Retinal pigment epithelial cell (primary cell): ENCODE results near the gene RCAN2.
"Not testable (repeated sequence)": the region's sequence is repeated elsewhere in the genome, so short reads cannot be mapped to it uniquely, and the experiment has no call there.

Experiments
- DNase-seq: peaks from one replicate; pipeline ENCODE4 v3.0.0-alpha.2; 2010; ENCODE audit warnings: low read depth
- H3K4me3 ChIP-seq: 2 replicates; pipeline ENCODE4 v1.5.1; 2011; ENCODE audit warnings: mild to moderate bottlenecking, low read length, control low read depth, moderate library complexity
- TF ChIP-seq, protein P1 (sequence below): conservative IDR thresholded peaks from 2 replicates; pipeline ENCODE4 v1.5.1; 2011; ENCODE audit warnings: low read depth, low read length, control low read depth, inconsistent platforms

Gene RCAN2

DNA sequence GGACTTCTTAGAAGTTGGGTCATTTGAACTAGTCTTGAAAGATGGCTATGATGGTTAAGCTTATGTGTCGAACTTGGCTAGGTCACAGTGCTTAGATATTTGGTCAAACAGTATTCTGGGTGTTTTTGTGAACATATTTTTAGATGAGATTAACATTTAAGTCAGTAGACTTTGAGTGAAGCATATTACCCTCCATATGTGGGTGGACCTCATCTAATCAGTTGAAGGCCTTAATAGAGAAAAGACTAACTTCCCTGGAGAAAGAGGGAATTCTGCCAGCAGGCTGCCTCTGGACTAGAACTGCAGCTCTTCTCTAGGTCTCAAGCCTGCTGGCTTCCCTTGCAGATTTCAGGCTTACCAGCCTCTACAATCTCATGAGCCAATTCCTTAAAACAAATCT, 76.9 kb downstream of the RCAN2 start:
- DNase-seq = no peak
- no peak overlapping the region for H3K4me3 ChIP-seq
- TF ChIP-seq, protein P1, sequence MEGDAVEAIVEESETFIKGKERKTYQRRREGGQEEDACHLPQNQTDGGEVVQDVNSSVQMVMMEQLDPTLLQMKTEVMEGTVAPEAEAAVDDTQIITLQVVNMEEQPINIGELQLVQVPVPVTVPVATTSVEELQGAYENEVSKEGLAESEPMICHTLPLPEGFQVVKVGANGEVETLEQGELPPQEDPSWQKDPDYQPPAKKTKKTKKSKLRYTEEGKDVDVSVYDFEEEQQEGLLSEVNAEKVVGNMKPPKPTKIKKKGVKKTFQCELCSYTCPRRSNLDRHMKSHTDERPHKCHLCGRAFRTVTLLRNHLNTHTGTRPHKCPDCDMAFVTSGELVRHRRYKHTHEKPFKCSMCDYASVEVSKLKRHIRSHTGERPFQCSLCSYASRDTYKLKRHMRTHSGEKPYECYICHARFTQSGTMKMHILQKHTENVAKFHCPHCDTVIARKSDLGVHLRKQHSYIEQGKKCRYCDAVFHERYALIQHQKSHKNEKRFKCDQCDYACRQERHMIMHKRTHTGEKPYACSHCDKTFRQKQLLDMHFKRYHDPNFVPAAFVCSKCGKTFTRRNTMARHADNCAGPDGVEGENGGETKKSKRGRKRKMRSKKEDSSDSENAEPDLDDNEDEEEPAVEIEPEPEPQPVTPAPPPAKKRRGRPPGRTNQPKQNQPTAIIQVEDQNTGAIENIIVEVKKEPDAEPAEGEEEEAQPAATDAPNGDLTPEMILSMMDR = no peak

DNA sequence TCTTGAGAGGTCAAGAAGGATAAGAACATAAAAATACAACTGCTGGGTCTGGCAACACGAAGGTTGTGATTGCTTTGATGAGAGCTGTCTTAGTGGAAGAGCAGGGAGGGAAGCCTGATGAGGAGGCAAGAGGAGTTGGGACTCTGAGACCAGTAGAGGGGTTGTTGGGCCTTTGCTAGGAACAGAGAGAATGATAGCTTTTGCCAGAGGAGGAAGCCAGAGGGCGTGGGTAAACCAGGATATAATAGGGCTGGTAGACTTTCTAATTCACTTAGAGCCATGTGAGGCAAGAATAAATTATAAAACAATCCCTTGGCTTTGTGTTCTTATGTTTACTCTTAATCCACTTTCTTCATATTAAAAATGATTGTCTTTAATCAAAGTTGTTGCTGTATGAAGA, 78.6 kb downstream of the RCAN2 start:
- TF ChIP-seq, protein P1 = no peak
- H3K4me3 ChIP-seq = no peak overlapping the region
- DNase-seq = no peak

DNA sequence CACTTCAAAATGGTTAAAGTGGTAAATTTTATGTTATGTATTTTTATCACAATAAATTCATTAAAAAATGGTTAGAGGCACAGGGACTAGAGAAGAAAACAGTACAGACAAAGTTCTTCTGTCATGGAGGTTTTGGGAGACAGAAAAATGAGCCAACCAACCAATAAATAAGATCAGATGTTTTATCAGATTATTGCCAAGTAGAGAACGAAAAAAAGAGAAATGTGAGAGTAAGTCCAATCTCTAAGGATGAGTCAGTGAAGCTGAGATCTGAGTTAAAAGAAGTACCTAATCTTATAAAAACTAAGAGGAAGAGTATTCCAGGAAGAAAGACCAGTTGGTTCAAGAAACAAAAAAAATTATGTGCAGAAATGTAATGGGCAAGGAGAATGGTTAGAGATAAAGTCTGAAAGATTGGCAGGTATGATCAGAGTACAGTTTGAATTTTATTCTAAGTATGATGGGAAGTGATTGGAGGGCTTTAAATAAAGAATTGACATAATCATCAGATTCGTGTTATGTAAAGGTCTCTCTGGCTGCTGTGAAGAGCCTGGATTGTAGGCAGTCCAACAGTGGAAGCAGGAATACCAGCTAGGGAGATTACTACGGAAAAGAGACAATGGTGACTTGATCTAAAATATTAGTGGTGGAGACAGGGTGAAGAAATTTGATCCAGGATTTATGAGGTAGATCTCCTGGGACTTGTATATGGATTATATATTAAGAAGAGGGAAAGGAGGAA, 79.6 kb downstream of the RCAN2 start:
- TF ChIP-seq, protein P1 = no peak
- H3K4me3 ChIP-seq = no peak overlapping the region
- no peak for DNase-seq

DNA sequence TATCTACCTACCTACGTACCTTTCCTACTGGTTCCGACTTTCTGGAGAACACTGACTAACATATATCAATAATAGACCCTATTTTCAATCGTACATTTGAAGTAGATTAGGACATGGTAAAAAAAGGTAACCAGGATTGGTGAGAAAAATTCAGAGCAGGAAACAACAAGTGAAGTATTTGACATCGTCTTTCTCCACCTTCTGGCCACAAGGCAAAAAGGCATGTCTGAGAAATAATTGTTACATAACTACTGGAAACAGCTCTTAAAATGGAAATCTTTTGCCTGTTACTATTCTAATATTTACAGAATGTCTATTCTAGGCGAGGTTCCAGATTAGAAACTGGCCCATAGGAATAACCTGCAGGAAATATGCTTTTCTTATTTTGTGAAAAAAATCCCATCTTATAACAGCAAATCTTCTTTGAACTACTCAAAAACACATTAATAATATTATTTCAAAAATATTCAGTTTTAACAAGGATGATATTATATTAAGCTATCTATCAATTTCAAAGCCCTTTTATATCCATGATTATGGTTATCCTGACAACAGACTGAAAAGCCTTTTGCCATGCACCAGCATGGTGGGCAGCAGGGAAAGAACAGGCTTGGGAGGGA, 80.8 kb downstream of the RCAN2 start:
- H3K4me3 ChIP-seq = no peak overlapping the region
- TF ChIP-seq, protein P1 = peak; percentile 66
- peak; percentile 10 for DNase-seq

DNA sequence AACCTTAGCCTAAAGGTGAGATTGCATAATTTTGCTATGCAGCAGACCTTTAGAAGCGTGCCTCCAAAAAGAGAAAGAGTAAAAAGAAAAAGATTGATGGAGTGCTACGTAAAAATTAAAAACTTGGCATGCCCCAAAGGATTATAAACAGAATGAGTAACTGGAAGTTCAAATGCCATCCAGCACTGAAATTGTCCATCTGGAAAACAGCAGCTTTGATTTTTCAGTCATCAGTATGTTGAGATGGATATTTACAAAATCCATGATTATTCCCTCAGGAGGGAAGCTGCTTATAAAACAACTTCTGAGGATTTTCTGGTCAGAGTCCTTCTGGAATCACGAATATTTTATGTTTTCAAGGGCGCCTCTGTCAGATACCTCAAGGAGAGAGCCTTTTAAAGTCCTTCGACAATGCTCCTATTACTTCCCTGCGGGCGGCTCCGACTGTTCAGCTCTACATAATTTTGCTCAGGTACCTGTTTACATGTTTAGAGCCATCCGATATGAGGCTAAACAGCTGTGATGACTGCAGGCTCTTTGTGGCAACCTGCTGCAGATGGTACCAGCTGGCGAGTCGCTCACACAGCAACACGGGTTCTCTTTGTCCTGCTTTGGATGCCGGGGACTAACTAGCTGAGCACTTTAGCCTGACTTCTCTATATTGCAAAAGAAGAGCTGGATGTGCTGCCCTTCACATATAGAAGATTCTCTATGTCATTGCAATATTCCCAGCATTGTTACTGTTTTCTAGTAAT, 83.3 kb downstream of the RCAN2 start:
- TF ChIP-seq, protein P1 = no peak
- DNase-seq = no peak
- H3K4me3 ChIP-seq = no peak overlapping the region

DNA sequence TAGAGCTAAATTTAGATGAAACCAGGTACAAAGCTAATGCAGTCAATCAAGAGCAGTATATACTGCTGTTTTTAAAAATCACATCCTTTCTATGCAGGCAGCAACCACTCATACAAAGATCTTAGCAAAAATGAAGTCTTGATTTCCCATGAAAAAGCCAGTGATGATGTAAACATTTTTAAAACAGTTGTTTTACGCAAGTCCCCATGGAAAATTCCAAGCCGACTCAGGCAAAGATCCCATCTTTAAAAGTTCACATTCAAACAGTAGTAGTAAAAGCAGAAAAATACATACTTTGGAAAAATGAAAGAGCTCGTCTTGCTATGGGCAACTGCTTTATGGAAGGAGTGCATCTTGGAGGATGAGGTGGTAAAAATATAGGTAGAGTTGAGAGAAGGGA, 84.0 kb downstream of the RCAN2 start:
- TF ChIP-seq, protein P1 = no peak
- no peak overlapping the region for H3K4me3 ChIP-seq
- DNase-seq = no peak

DNA sequence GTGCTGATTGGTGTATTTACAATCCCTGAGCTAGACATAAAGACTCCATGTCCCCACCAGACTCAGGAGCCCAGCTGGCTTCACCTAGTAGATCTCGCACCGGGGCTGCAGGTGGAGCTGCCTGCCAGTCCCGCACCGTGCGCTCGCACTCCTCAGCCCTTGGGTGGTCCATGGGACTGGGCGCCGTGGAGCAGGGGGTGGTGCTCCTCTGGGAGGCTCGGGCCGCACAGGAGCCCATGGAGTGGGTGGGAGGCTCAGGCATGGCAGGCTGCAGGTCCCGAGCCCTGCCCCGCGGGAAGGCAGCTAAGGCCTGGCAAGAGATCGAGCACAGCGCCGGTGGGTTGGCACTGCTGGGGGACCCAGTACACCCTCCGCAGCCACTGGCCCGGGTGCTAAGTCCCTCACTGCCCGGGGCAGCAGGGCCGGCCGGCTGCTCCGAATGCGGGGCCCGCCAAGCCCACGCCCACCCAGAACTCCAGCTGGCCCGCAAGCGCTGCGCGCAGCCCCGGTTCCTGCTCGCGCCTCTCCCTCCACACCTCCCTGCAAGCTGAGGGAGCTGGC, 85.5 kb downstream of the RCAN2 start:
- not testable (repeated sequence) for H3K4me3 ChIP-seq, DNase-seq
